DOHH2 (cell line): ENCODE measurements around the gene PTPDC1.

Experiments used
- H3F3A ChIP-seq: fragments of 200-600 bp; sonication (generic), shearing (Covaris generic); 2 replicates; pipeline ENCODE4 v1.6.0; 2016; ENCODE audit warnings: antibody characterized with exemption, mild to moderate bottlenecking; ENCODE audit not compliant: control insufficient read depth, insufficient read depth
- H3K27ac ChIP-seq: fragments of 200-600 bp; sonication (generic); 2 replicates; pipeline ENCODE4 v1.5.1; 2014; ENCODE audit warnings: low read depth, mild to moderate bottlenecking, low read length, moderate library complexity
- H3K27me3 ChIP-seq: fragments of 200-600 bp; sonication (generic); 2 replicates; pipeline ENCODE4 v1.6.1; 2014; ENCODE audit warnings: mild to moderate bottlenecking, low read length, mixed read lengths; ENCODE audit not compliant: control insufficient read depth
- H3K36me3 ChIP-seq: fragments of 200-600 bp; sonication (generic); 2 replicates; pipeline ENCODE4 v1.6.1; 2014; ENCODE audit warnings: mild to moderate bottlenecking, low read length, moderate library complexity, mixed read lengths; ENCODE audit not compliant: control insufficient read depth
- H3K4me1 ChIP-seq: fragments of 200-600 bp; sonication (generic); 2 replicates; pipeline ENCODE4 v1.6.1; 2014; ENCODE audit warnings: mild to moderate bottlenecking, low read length, mixed read lengths; ENCODE audit not compliant: control insufficient read depth
- H3K4me2 ChIP-seq: fragments of 200-600 bp; sonication (generic); 2 replicates; pipeline ENCODE4 v1.6.0; 2014; ENCODE audit warnings: mild to moderate bottlenecking, low read length, moderate library complexity
- H3K4me3 ChIP-seq: fragments of 200-600 bp; sonication (generic); 2 replicates; pipeline ENCODE4 v1.5.1; 2014; ENCODE audit warnings: mild to moderate bottlenecking, low read length, mixed read lengths
- H3K79me2 ChIP-seq: fragments of 200-600 bp; sonication (generic); 2 replicates; pipeline ENCODE4 v1.6.1; 2014; ENCODE audit warnings: mild to moderate bottlenecking, low read length, mixed read lengths; ENCODE audit not compliant: control insufficient read depth
- H3K9me2 ChIP-seq: fragments of 200-600 bp; sonication (generic); replicated peaks from 2 replicates; pipeline ENCODE4 v1.6.1; 2014; ENCODE audit warnings: mild to moderate bottlenecking, low read length, mixed read lengths; ENCODE audit not compliant: control insufficient read depth
- H3K9me3 ChIP-seq: fragments of 200-600 bp; sonication (generic); 2 replicates; pipeline ENCODE4 v1.6.1; 2014; ENCODE audit warnings: antibody characterized with exemption, low read length, mixed read lengths; ENCODE audit not compliant: control insufficient read depth, insufficient read depth
- H4K20me1 ChIP-seq: fragments of 200-600 bp; sonication (generic); 2 replicates; pipeline ENCODE4 v1.6.0; 2014; ENCODE audit warnings: low read depth, mild to moderate bottlenecking, antibody characterized with exemption, low read length, moderate library complexity; ENCODE audit not compliant: control insufficient read depth, insufficient read depth
- EZH2phosphoT487 ChIP-seq: fragments of 200-600 bp; sonication (generic); IDR thresholded peaks from 2 replicates; pipeline ENCODE4 v1.6.1; 2017; ENCODE audit warnings: borderline replicate concordance, mild to moderate bottlenecking, antibody characterized with exemption, low read length, moderate library complexity, mixed read lengths
- TF ChIP-seq, protein P1 (sequence below): fragments of 200-600 bp; sonication (generic); IDR thresholded peaks from one replicate; pipeline ENCODE4 v1.5.1; 2014; ENCODE audit warnings: antibody characterized with exemption, mild to moderate bottlenecking, low read depth, low read length; ENCODE audit not compliant: poor library complexity, severe bottlenecking

The PTPDC1 gene

GRCh38 chr9:94108584-94108983, 24.3 kb downstream of the PTPDC1 start:
- Histone ChIP-seq H3K79me2 (no peaks in the 10 kb centered on the region), H3K27me3 (no peaks in the 10 kb centered on the region), H3K9me2 (no peaks in the 10 kb centered on the region), H3K4me3 (no peak overlapping the region), H3K27ac (no peak overlapping the region), H3K4me1 (no peaks in the 10 kb centered on the region), H3F3A (no peaks in the 10 kb centered on the region), H3K9me3 (no peaks in the 10 kb centered on the region), H3K4me2 (no peak overlapping the region), H4K20me1 (no peaks in the 10 kb centered on the region), H3K36me3 (no peaks in the 10 kb centered on the region)
- TF ChIP-seq, protein P1, sequence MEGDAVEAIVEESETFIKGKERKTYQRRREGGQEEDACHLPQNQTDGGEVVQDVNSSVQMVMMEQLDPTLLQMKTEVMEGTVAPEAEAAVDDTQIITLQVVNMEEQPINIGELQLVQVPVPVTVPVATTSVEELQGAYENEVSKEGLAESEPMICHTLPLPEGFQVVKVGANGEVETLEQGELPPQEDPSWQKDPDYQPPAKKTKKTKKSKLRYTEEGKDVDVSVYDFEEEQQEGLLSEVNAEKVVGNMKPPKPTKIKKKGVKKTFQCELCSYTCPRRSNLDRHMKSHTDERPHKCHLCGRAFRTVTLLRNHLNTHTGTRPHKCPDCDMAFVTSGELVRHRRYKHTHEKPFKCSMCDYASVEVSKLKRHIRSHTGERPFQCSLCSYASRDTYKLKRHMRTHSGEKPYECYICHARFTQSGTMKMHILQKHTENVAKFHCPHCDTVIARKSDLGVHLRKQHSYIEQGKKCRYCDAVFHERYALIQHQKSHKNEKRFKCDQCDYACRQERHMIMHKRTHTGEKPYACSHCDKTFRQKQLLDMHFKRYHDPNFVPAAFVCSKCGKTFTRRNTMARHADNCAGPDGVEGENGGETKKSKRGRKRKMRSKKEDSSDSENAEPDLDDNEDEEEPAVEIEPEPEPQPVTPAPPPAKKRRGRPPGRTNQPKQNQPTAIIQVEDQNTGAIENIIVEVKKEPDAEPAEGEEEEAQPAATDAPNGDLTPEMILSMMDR = no peak
- no peak for TF ChIP-seq EZH2phosphoT487

- no peaks in the 10 kb centered on the region for H4K20me1 ChIP-seq
- H3K9me3 ChIP-seq = no peaks in the 10 kb centered on the region
- no peaks in the 10 kb centered on the region for H3K27me3 ChIP-seq
- no peak for TF ChIP-seq EZH2phosphoT487
- TF ChIP-seq, protein P1 = no peak
- H3K9me2 ChIP-seq = no peaks in the 10 kb centered on the region
- no peak overlapping the region for H3K27ac ChIP-seq
- H3F3A ChIP-seq = no peaks in the 10 kb centered on the region
- H3K4me1 ChIP-seq = no peaks in the 10 kb centered on the region
- no peaks in the 10 kb centered on the region for H3K36me3 ChIP-seq
- H3K4me3 ChIP-seq = no peak overlapping the region
- H3K79me2 ChIP-seq = no peaks in the 10 kb centered on the region
- H3K4me2 ChIP-seq = no peak overlapping the region
These were observed 26.6 kb downstream of the PTPDC1 start for GRCh38 chr9:94110821-94111252.

GRCh38 chr9:94111446-94111845, 27.2 kb downstream of the PTPDC1 start:
- no peaks in the 10 kb centered on the region for H3K4me1 ChIP-seq
- no peaks in the 10 kb centered on the region for H3F3A ChIP-seq
- H3K4me2 ChIP-seq = no peak overlapping the region
- no peaks in the 10 kb centered on the region for H3K79me2 ChIP-seq
- no peaks in the 10 kb centered on the region for H3K36me3 ChIP-seq
- no peaks in the 10 kb centered on the region for H3K27me3 ChIP-seq
- H3K9me3 ChIP-seq = no peaks in the 10 kb centered on the region
- no peaks in the 10 kb centered on the region for H4K20me1 ChIP-seq
- H3K9me2 ChIP-seq = no peaks in the 10 kb centered on the region
- no peak overlapping the region for H3K27ac ChIP-seq
- no peak for TF ChIP-seq EZH2phosphoT487
- TF ChIP-seq, protein P1 = no peak
- no peak overlapping the region for H3K4me3 ChIP-seq
